Fibroblast of lung (primary cell): Measurements from ENCODE around the gene PLD1. TPM values are rescaled to one million over a fixed set of nuclear protein-coding genes. Genes with fewer than 3 reads are reported as not detected.
A peak's percentile ranks its signal among the peaks of the same experiment; 100 is the strongest.
"Not testable (repeated sequence)": the region's sequence is repeated elsewhere in the genome, so short reads cannot be mapped to it uniquely, and the experiment has no call there.

Experiments
- DNase-seq, 2 donors: peaks; one replicate each; pipeline versions ENCODE4 v3.0.0 to v3.0.0-alpha.2; 2010; ENCODE audit warnings: low read depth in 2 of 2
- H2AFZ ChIP-seq: 2 replicates; pipeline ENCODE4 v1.5.1; 2012; ENCODE audit warnings: low read length, control low read depth, inconsistent platforms
- H3K27ac ChIP-seq: 2 replicates; pipeline ENCODE4 v1.5.1; 2011; ENCODE audit warnings: low read length, control low read depth; ENCODE audit not compliant: insufficient read depth
- H3K27me3 ChIP-seq: 2 replicates; pipeline ENCODE4 v1.5.1; 2011; ENCODE audit warnings: mild to moderate bottlenecking, low read length; ENCODE audit not compliant: control insufficient read depth, insufficient read depth
- H3K36me3 ChIP-seq: 2 replicates; pipeline ENCODE4 v1.5.1; 2011; ENCODE audit warnings: low read length; ENCODE audit not compliant: control insufficient read depth, insufficient read depth
- H3K4me1 ChIP-seq: 2 replicates; pipeline ENCODE4 v1.5.1; 2011; ENCODE audit warnings: low read length; ENCODE audit not compliant: control insufficient read depth, insufficient read depth; ENCODE audit errors: extremely low read depth
- H3K4me2 ChIP-seq: 2 replicates; pipeline ENCODE4 v1.5.1; 2011; ENCODE audit warnings: low read length, control low read depth; ENCODE audit not compliant: insufficient read depth; ENCODE audit errors: extremely low read depth
- H3K4me3 ChIP-seq, 4 experiments: fragments of 200-600 bp in 1 of 4; sonication (generic) in 1 of 4; replicated peaks in 1 of 4; 2 replicates each; pipeline ENCODE4 v1.5.1; 2011 to 2016; ENCODE audit warnings: low read length in 4 of 4, low read depth in 3 of 4, mild to moderate bottlenecking in 3 of 4, control low read depth in 2 of 4, inconsistent platforms in 1 of 4, mixed read lengths in 1 of 4; ENCODE audit not compliant: insufficient read depth in 1 of 4; ENCODE audit errors: control extremely low read depth in 1 of 4
- H3K79me2 ChIP-seq: 2 replicates; pipeline ENCODE4 v1.5.1; 2012; ENCODE audit warnings: mild to moderate bottlenecking, low read length, inconsistent platforms; ENCODE audit not compliant: control insufficient read depth, insufficient read depth
- H3K9ac ChIP-seq: 2 replicates; pipeline ENCODE4 v1.5.1; 2011; ENCODE audit warnings: mild to moderate bottlenecking, low read length, control low read depth; ENCODE audit not compliant: insufficient read depth
- H3K9me3 ChIP-seq: 2 replicates; pipeline ENCODE4 v1.5.1; 2012; ENCODE audit warnings: low read depth, low read length; ENCODE audit not compliant: control insufficient read depth, insufficient read depth
- H4K20me1 ChIP-seq: 2 replicates; pipeline ENCODE4 v1.5.1; 2011; ENCODE audit warnings: low read length; ENCODE audit not compliant: control insufficient read depth, insufficient read depth; ENCODE audit errors: extremely low read depth
- EZH2 ChIP-seq: IDR thresholded peaks from 2 replicates; pipeline ENCODE4 v1.5.1; 2012; ENCODE audit warnings: low read length, control low read depth, mild to moderate bottlenecking; ENCODE audit errors: missing control alignments
- polyA plus RNA-seq, 2 donors: library from polyadenylated mRNA; depleted of rRNA in 1 of 2; stranded (reverse) in 1 of 2; unstranded in 1 of 2; fragments of >200 nt; gene quantifications; 2 replicates each; pipeline ENCODE4 v1.2.1, GENCODE V29; 2011 to 2012; ENCODE audit warnings: missing spikeins in 1 of 2
- total RNA-seq: library from RNA; depleted of rRNA; stranded (reverse); fragments of >200 nt; gene quantifications from 2 replicates; pipeline ENCODE4 v1.2.1, GENCODE V29; 2014
- TF ChIP-seq, protein P1 (sequence below), 2 donors: IDR thresholded peaks in 1 of 2; conservative IDR thresholded peaks in 1 of 2; 1 replicate in 1 of 2; 2 replicates in 1 of 2; pipeline ENCODE4 v1.5.1; 2011 to 2012; ENCODE audit warnings: low read length in 2 of 2, control low read depth in 1 of 2, inconsistent platforms in 1 of 2, low read depth in 1 of 2, mild to moderate bottlenecking in 1 of 2

The PLD1 gene
- total and polyA plus RNA-seq, 2 donors (not counting 1 experiment from before 2014, with no cell fraction given) = 10.8 to 18.8 TPM

DNA sequence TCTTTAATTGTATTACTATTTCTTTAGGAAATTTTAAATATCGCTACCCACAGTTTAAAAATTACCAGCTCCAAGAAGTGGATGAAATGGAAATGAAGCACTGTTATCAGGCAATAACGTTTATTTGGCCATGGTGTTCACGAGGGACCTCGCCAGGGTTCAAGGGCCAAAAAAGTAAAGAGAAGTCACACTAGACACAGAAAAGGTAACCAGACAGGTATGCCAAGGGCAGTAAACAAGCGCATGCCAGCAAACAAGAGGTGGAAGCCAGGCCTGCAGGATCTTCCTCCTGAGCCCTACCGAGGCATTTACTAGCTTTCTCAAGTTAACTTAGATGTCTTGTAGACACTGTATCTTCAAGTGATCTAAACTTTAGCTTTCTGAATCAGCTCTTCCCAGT is 113.5 kb downstream of the PLD1 start:
- DNase-seq = no peak
- H3K4me2 ChIP-seq = no peak overlapping the region
- H2AFZ ChIP-seq = no peak overlapping the region
- H3K4me3 ChIP-seq = no peak overlapping the region
- H3K9me3 ChIP-seq = no peaks in the 10 kb centered on the region
- no peaks in the 10 kb centered on the region for H3K27me3 ChIP-seq
- no peaks in the 10 kb centered on the region for H3K4me1 ChIP-seq
- no peaks in the 10 kb centered on the region for H3K79me2 ChIP-seq
- H4K20me1 ChIP-seq = no peaks in the 10 kb centered on the region
- no peak overlapping the region for H3K9ac ChIP-seq
- no peaks in the 10 kb centered on the region for H3K36me3 ChIP-seq
- TF ChIP-seq EZH2 = no peak
- TF ChIP-seq, protein P1, sequence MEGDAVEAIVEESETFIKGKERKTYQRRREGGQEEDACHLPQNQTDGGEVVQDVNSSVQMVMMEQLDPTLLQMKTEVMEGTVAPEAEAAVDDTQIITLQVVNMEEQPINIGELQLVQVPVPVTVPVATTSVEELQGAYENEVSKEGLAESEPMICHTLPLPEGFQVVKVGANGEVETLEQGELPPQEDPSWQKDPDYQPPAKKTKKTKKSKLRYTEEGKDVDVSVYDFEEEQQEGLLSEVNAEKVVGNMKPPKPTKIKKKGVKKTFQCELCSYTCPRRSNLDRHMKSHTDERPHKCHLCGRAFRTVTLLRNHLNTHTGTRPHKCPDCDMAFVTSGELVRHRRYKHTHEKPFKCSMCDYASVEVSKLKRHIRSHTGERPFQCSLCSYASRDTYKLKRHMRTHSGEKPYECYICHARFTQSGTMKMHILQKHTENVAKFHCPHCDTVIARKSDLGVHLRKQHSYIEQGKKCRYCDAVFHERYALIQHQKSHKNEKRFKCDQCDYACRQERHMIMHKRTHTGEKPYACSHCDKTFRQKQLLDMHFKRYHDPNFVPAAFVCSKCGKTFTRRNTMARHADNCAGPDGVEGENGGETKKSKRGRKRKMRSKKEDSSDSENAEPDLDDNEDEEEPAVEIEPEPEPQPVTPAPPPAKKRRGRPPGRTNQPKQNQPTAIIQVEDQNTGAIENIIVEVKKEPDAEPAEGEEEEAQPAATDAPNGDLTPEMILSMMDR (conservative IDR thresholded peaks at IDR 0.05 in 1 of 2, IDR thresholded peaks at IDR 0.05 in 1 of 2; ENCODE audit: low read depth in 1 of 2, low read length in 2 of 2) = no peak
- H3K27ac ChIP-seq = no peak overlapping the region

DNA sequence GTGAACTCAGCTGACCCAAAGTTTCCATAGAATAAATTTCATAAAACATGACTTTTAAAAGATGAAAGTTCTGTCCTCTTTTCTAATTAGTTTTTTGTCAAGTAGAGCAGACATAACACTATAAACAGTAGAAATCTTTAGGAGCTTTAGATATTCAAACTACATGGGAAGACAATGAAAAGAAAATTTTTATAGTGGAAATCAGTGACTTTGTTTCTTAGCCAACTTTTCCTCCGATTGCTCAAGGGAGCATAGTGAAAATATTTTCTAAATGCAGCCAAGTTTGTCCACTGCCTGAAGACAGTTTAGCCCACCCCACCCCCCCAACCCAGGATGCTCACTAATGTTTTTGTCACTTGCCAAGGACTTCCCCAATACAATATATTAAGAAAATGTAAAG is 114.9 kb downstream of the PLD1 start:
- Histone ChIP-seq H3K9me3 (no peaks in the 10 kb centered on the region), H3K27ac (no peak overlapping the region), H3K36me3 (no peaks in the 10 kb centered on the region), H3K4me1 (no peaks in the 10 kb centered on the region), H3K9ac (no peak overlapping the region), H4K20me1 (no peaks in the 10 kb centered on the region), H3K27me3 (no peaks in the 10 kb centered on the region), H3K4me3 (no peak overlapping the region), H3K4me2 (no peak overlapping the region), H2AFZ (no peak overlapping the region), H3K79me2 (no peaks in the 10 kb centered on the region)
- peak in 1 of 2 donors; percentile 18 for DNase-seq
- TF ChIP-seq, protein P1 (conservative IDR thresholded peaks at IDR 0.05 in 1 of 2, IDR thresholded peaks at IDR 0.05 in 1 of 2; ENCODE audit: low read depth in 1 of 2, low read length in 2 of 2) = no peak
- no peak for TF ChIP-seq EZH2

DNA sequence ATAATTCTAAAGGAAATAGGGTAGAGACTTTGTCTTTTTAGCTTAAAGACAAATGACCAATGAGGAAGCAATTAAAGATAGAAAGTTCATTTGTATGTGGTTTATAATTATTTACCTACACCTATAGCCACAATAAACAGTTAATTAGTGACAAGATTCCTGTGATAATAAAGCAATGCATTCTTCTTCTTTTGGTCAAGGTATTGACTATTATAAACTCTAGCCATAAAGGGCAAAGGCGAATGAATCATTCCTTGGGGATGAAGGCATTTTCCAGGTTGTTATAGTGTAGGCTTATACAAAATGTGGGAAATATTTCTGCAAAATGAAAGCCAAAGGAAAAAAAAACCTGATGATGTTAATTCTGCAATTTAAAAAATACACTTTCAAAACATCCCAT is 115.4 kb downstream of the PLD1 start:
- H3K27me3 ChIP-seq = no peaks in the 10 kb centered on the region
- no peak for DNase-seq
- H3K9me3 ChIP-seq = no peaks in the 10 kb centered on the region
- H3K4me1 ChIP-seq = no peaks in the 10 kb centered on the region
- no peak overlapping the region for H2AFZ ChIP-seq
- no peak overlapping the region for H3K9ac ChIP-seq
- TF ChIP-seq EZH2 = no peak
- TF ChIP-seq, protein P1 (conservative IDR thresholded peaks at IDR 0.05 in 1 of 2, IDR thresholded peaks at IDR 0.05 in 1 of 2; ENCODE audit: low read depth in 1 of 2, low read length in 2 of 2) = no peak
- H3K79me2 ChIP-seq = no peaks in the 10 kb centered on the region
- no peaks in the 10 kb centered on the region for H3K36me3 ChIP-seq
- no peaks in the 10 kb centered on the region for H4K20me1 ChIP-seq
- no peak overlapping the region for H3K4me2 ChIP-seq
- no peak overlapping the region for H3K27ac ChIP-seq
- no peak overlapping the region for H3K4me3 ChIP-seq

DNA sequence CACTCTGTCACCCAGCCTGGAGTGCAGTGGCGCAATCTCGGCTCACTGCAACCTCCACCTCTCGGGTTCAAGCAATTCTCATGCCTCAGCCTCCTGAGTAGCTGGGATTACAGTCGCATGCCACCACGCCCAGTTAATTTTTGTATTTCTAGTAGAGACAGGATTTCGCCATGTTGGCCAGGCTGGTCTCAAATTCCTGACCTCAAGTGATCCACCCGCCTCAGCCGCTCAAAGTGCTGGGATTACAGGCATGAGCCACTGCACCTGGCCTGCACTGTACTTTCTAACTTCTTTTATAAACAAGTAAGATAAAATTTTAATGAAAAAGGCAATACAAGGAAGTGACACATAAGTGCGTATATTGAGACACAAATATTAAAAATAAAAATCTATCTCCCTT is 117.7 kb downstream of the PLD1 start:
- H3K9me3 ChIP-seq, H2AFZ ChIP-seq: not testable (repeated sequence)

More for the DNA sequence above, 117.7 kb downstream of the PLD1 start:
- H4K20me1 ChIP-seq, H3K9ac ChIP-seq, H3K79me2 ChIP-seq, H3K4me2 ChIP-seq, H3K27ac ChIP-seq, H3K4me1 ChIP-seq, DNase-seq, H3K4me3 ChIP-seq, H3K36me3 ChIP-seq, H3K27me3 ChIP-seq: not testable (repeated sequence)
